WERI-Rb-1 (cell line): ENCODE data around the gene RGP1.

Experiments used
- DNase-seq: peaks from one replicate; pipeline ENCODE4 v3.0.0-alpha.2; 2020
- H3K27ac ChIP-seq: fragments of 250-450 bp; sonication (Bioruptor Pico); 2 replicates; pipeline ENCODE4 v1.5.1; 2020; ENCODE audit warnings: mild to moderate bottlenecking, moderate library complexity
- H3K27me3 ChIP-seq: fragments of 250-450 bp; sonication (Bioruptor Pico); 2 replicates; pipeline ENCODE4 v1.5.1; 2021; ENCODE audit warnings: mild to moderate bottlenecking, low read depth, moderate library complexity; ENCODE audit not compliant: insufficient read depth, severe bottlenecking
- H3K36me3 ChIP-seq: fragments of 250-450 bp; sonication (Bioruptor Pico); 2 replicates; pipeline ENCODE4 v1.5.1; 2020; ENCODE audit warnings: mild to moderate bottlenecking, moderate library complexity
- H3K4me3 ChIP-seq: 2 replicates; pipeline ENCODE4 v1.5.1; 2011; ENCODE audit warnings: low read depth, mild to moderate bottlenecking, control low read depth, low read length
- H3K9me3 ChIP-seq: fragments of 250-450 bp; sonication (Bioruptor Pico); 2 replicates; pipeline ENCODE4 v1.5.1; 2021; ENCODE audit warnings: mild to moderate bottlenecking, moderate library complexity; ENCODE audit not compliant: severe bottlenecking
- TF ChIP-seq, protein P1 (sequence below): IDR thresholded peaks from 2 replicates; pipeline ENCODE4 v1.5.1; 2011; ENCODE audit warnings: low read depth, mild to moderate bottlenecking, control low read depth, inconsistent platforms, low read length

Gene RGP1

GRCh38 chr9:35748858-35749514 lies at the start of gene RGP1, which contains the start of gene GBA2:
Gene RGP1, plus strand, starts transcription at chr9:35749287. Its CDS starts 469 bp downstream, at chr9:35749756.
Gene GBA2, minus strand, starts transcription at chr9:35749228. Its CDS starts 524 bp downstream, at chr9:35748704.
- peak within 1 kb of the TSS; percentile 71 for H3K27ac ChIP-seq
- H3K4me3 ChIP-seq: peak within 1 kb of the TSS; percentile 85
- peak; percentile 84 for DNase-seq
- H3K9me3 ChIP-seq: no peaks in the 10 kb centered on the region
- H3K36me3 ChIP-seq: peaks cover 35% of the 10 kb centered on the region
- TF ChIP-seq, protein P1, sequence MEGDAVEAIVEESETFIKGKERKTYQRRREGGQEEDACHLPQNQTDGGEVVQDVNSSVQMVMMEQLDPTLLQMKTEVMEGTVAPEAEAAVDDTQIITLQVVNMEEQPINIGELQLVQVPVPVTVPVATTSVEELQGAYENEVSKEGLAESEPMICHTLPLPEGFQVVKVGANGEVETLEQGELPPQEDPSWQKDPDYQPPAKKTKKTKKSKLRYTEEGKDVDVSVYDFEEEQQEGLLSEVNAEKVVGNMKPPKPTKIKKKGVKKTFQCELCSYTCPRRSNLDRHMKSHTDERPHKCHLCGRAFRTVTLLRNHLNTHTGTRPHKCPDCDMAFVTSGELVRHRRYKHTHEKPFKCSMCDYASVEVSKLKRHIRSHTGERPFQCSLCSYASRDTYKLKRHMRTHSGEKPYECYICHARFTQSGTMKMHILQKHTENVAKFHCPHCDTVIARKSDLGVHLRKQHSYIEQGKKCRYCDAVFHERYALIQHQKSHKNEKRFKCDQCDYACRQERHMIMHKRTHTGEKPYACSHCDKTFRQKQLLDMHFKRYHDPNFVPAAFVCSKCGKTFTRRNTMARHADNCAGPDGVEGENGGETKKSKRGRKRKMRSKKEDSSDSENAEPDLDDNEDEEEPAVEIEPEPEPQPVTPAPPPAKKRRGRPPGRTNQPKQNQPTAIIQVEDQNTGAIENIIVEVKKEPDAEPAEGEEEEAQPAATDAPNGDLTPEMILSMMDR: no peak
- H3K27me3 ChIP-seq: no peaks in the 10 kb centered on the region

DNA sequence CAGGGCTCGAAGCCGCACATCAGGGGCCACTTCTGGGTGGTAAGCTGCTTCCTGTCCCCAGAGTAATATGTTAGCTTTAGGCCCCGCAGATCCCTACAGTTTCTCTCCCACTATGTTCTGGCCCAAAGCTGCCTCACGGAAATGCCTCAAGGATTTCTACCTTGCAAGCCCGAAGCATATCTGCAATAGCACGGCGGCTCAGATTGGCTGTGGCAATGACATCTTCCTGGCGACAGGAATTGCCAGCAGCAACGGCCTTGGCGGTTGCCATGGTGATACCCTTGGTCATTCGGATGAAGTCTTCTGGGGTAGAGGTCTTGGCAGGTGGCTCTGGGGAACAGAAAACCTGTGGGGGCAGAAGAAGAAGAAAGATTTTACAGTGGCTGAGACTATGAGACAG lies 49.1 kb upstream of the RGP1 start:
- TF ChIP-seq, protein P1: no peak
- DNase-seq: no peak
- Histone ChIP-seq H3K36me3 (peaks cover 83% of the 10 kb centered on the region), H3K4me3 (no peak overlapping the region), H3K27ac (no peak overlapping the region), H3K27me3 (no peaks in the 10 kb centered on the region), H3K9me3 (no peaks in the 10 kb centered on the region)

DNA sequence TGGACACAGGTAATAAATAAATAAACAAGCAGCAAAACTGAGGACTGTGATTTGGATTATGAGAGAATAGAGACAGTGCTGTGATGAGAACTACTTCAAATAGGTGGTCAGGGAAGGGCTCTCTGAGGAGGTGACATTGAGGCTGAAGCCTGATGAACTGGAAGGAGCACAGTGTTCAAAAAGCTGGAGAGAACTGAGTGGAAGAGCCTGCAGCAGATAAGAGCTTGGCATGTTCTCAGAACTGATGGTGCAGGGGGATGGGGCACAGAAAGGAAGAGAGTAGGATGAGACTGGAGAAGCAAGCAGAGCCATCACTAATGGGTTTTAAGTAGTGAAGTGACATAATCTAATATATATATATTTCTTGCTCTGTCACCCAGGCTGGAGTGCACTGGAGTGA lies 48.1 kb upstream of the RGP1 start:
- Histone ChIP-seq H3K27me3 (no peaks in the 10 kb centered on the region), H3K36me3 (peaks cover 89% of the 10 kb centered on the region), H3K4me3 (no peak overlapping the region), H3K9me3 (no peaks in the 10 kb centered on the region), H3K27ac (no peak overlapping the region)
- TF ChIP-seq, protein P1: no peak
- DNase-seq: no peak

DNA sequence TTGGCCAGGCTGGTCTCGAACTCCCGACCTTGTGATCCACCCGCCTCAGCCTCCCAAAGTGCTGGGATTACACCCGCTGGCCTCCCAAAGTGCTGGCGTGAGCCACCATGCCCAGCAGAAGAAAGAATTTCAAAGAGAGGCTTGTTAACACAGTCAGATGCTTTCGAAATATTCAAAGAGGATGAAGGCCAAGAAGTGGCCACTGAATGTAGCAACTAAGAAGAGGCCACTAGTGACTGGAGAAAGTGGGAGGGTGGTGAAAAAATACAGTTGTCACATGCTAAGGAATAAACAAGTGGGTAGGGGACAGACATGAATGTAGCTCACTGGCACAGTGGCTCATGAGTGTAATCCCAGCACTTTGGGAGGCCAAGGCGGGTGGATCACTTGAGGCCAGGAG lies 46.4 kb upstream of the RGP1 start:
- no peaks in the 10 kb centered on the region for H3K27me3 ChIP-seq
- H3K27ac ChIP-seq: no peak overlapping the region
- H3K4me3 ChIP-seq: no peak overlapping the region
- H3K9me3 ChIP-seq: no peaks in the 10 kb centered on the region
- H3K36me3 ChIP-seq: peaks cover 91% of the 10 kb centered on the region
- no peak for DNase-seq
- TF ChIP-seq, protein P1: no peak

- no peak overlapping the region for H3K27ac ChIP-seq
- H3K27me3 ChIP-seq: no peaks in the 10 kb centered on the region
- no peaks in the 10 kb centered on the region for H3K9me3 ChIP-seq
- DNase-seq: no peak
- H3K36me3 ChIP-seq: peaks cover 94% of the 10 kb centered on the region
- H3K4me3 ChIP-seq: no peak overlapping the region
- TF ChIP-seq, protein P1: no peak
These were observed 45.0 kb upstream of the RGP1 start for GRCh38 chr9:35703906-35704672.
